Activated T-cell treated with anti-CD3 and anti-CD28 coated beads, Interleukin-2, amount 50 U/mL, for 72 hours (primary cell): Measurements from ENCODE around the gene NLRP10. TPM values are rescaled to one million over a fixed set of nuclear protein-coding genes. Genes with fewer than 3 reads are reported as not detected.

Source experiments
- ATAC-seq, 2 donors: fragments of 150-1000 bp; cut with Tn5 transposase; replicated peaks in 1 of 2; 2 replicates each; pipeline ENCODE4 v1.10.0; 2021; ENCODE audit warnings: moderate library complexity in 2 of 2, mild to moderate bottlenecking in 1 of 2
- DNase-seq, 2 donors: peaks; one replicate each; pipeline ENCODE4 v3.0.0; 2021 to 2022; ENCODE audit warnings: mixed read lengths in 1 of 2
- H3K27ac Mint-ChIP-seq: one replicate; pipeline ENCODE4 v1.8.0; 2022; ENCODE audit warnings: mild to moderate bottlenecking, moderate library complexity, mixed read lengths
- H3K27me3 Mint-ChIP-seq: one replicate; pipeline ENCODE4 v1.8.0; 2022; ENCODE audit warnings: low read depth, mixed read lengths
- H3K36me3 Mint-ChIP-seq, 2 donors: one replicate each; pipeline ENCODE4 v1.8.0; 2022; ENCODE audit warnings: mixed read lengths in 2 of 2, mild to moderate bottlenecking in 1 of 2; ENCODE audit not compliant: insufficient read depth in 2 of 2
- H3K4me1 Mint-ChIP-seq: one replicate; pipeline ENCODE4 v1.8.0; 2022; ENCODE audit warnings: low read depth, mixed read lengths
- H3K4me3 Mint-ChIP-seq, 2 donors: one replicate each; pipeline ENCODE4 v1.8.0; 2022; ENCODE audit warnings: mild to moderate bottlenecking in 2 of 2, mixed read lengths in 2 of 2, moderate library complexity in 2 of 2
- H3K9me3 Mint-ChIP-seq, 2 donors: one replicate each; pipeline ENCODE4 v1.8.0; 2022; ENCODE audit warnings: mixed read lengths in 2 of 2
- total RNA-seq, 2 donors: library from RNA; stranded (reverse); gene quantifications; one replicate each; pipeline ENCODE4 v1.2.3, GENCODE V29; 2022

NLRP10 gene
- total RNA-seq, 2 donors from 2014 or later, result not detected

DNA sequence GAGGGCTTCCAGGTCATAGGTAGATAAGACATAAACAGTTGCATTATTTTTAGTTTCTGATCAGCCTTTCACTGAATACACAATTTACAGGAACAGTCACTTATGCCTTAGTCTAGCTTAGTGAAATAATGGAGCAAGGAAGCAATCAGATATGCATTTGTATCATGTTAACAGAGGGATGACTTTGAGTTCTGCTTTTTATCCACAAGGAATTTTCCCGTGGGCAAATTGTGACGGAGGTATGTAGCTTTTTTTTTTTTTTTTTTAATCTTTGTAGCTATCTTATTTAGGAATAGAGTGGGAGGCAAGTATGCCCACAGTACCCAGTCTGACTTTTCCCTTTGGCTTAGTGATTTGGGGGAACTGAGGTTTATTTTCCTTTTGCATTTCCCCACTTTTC is 3.4 kb upstream of the NLRP10 start:
- H3K4me3 Mint-ChIP-seq, result no peak overlapping the region
- no peaks in the 10 kb centered on the region for H3K4me1 Mint-ChIP-seq
- peaks cover 31% of the 10 kb centered on the region for H3K27me3 Mint-ChIP-seq
- ATAC-seq (no peak), DNase-seq (no peak)
- no peaks in the 10 kb centered on the region for H3K36me3 Mint-ChIP-seq
- H3K9me3 Mint-ChIP-seq, result no peaks in the 10 kb centered on the region
- no peak overlapping the region for H3K27ac Mint-ChIP-seq

- Mint-ChIP-seq H3K36me3 (no peaks in the 10 kb centered on the region), H3K27ac (no peak overlapping the region), H3K4me3 (no peak overlapping the region), H3K4me1 (no peaks in the 10 kb centered on the region), H3K9me3 (no peaks in the 10 kb centered on the region), H3K27me3 (peaks cover 31% of the 10 kb centered on the region)
- ATAC-seq, result no peak
- no peak for DNase-seq
These were observed 2.6 kb upstream of the NLRP10 start for GRCh38 chr11:7967826-7968225.

GRCh38 chr11:7967097-7967496 is 1.9 kb upstream of the NLRP10 start:
- Mint-ChIP-seq H3K27ac (no peak overlapping the region), H3K9me3 (no peaks in the 10 kb centered on the region), H3K27me3 (peaks cover 31% of the 10 kb centered on the region), H3K36me3 (no peaks in the 10 kb centered on the region), H3K4me1 (no peaks in the 10 kb centered on the region), H3K4me3 (no peak overlapping the region)
- no peak for DNase-seq
- no peak for ATAC-seq

DNA sequence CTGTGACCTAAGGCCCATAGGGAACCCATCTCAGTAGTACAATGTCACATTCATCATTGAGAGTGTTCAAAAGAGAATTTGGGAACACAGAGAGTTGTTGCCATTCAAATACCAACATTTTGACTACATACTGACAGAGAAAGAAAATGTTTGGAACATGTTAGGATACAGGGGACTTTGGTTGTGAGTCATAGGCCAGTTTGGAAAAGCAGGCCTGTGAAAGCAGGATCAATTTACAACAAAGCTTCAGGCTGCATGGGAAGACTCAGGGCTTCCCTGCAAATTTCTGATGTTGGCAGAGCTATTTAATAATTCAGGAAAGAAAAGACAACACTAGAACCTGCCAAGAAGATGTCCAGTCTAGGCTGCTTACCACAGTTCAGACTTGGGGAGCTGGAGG is 374 bp downstream of the NLRP10 start:
- H3K9me3 Mint-ChIP-seq, result no peaks in the 10 kb centered on the region
- no peaks in the 10 kb centered on the region for H3K36me3 Mint-ChIP-seq
- ATAC-seq, result no peak
- H3K4me3 Mint-ChIP-seq, result no peak overlapping the region
- no peaks in the 10 kb centered on the region for H3K4me1 Mint-ChIP-seq
- H3K27ac Mint-ChIP-seq, result no peak overlapping the region
- no peak for DNase-seq
- peaks cover 39% of the 10 kb centered on the region for H3K27me3 Mint-ChIP-seq

GRCh38 chr11:7964261-7964660 is 986 bp downstream of the NLRP10 start:
- no peak overlapping the region for H3K4me3 Mint-ChIP-seq
- peaks cover 38% of the 10 kb centered on the region for H3K27me3 Mint-ChIP-seq
- no peaks in the 10 kb centered on the region for H3K36me3 Mint-ChIP-seq
- DNase-seq (no peak), ATAC-seq (no peak)
- no peaks in the 10 kb centered on the region for H3K9me3 Mint-ChIP-seq
- no peaks in the 10 kb centered on the region for H3K4me1 Mint-ChIP-seq
- H3K27ac Mint-ChIP-seq, result peak overlapping the region; percentile 63

- no peaks in the 10 kb centered on the region for H3K36me3 Mint-ChIP-seq
These were observed 10.1 kb downstream of the NLRP10 start for GRCh38 chr11:7955191-7955590.

GRCh38 chr11:7949934-7950333 is 15.3 kb downstream of the NLRP10 start:
- H3K36me3 Mint-ChIP-seq, result no peaks in the 10 kb centered on the region
- H3K9me3 Mint-ChIP-seq, result no peaks in the 10 kb centered on the region
- DNase-seq, result no peak
- no peak overlapping the region for H3K4me3 Mint-ChIP-seq
- no peaks in the 10 kb centered on the region for H3K4me1 Mint-ChIP-seq
- no peak for ATAC-seq
- no peak overlapping the region for H3K27ac Mint-ChIP-seq
- H3K27me3 Mint-ChIP-seq, result peaks cover 23% of the 10 kb centered on the region

More at GRCh38 chr11:7955191-7955590, 10.1 kb downstream of the NLRP10 start:
- Mint-ChIP-seq H3K9me3 (no peaks in the 10 kb centered on the region), H3K4me1 (no peaks in the 10 kb centered on the region), H3K27me3 (peaks cover 6% of the 10 kb centered on the region), H3K27ac (no peak overlapping the region), H3K4me3 (no peak overlapping the region)
- no peak for DNase-seq
- ATAC-seq, result no peak

DNA sequence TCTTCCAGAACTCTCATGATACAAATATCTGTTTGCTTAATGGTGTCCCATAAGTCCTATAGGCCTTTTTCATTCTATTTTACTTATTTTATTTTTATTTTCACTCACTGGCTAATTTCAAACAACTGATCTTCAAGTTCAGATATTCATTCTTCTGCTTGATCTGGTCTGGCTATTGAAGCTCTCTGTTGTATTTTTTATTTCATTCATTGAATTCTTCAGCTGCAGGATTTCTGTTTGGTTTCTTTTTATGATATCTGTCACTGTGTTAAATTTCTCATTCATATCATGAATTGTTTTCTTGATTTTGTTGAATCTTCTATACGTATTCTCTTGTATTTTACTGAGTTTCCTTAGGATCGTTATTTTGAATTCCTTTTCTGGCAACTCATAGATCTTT is 21.1 kb downstream of the NLRP10 start:
- H3K27me3 Mint-ChIP-seq, result peaks cover 32% of the 10 kb centered on the region
- no peak overlapping the region for H3K4me3 Mint-ChIP-seq
- H3K4me1 Mint-ChIP-seq, result no peaks in the 10 kb centered on the region
- peaks cover 6 to 15% of the 10 kb centered on the region in 2 donors for H3K9me3 Mint-ChIP-seq
- H3K27ac Mint-ChIP-seq, result no peak overlapping the region
- H3K36me3 Mint-ChIP-seq, result peaks cover 2 to 3% of the 10 kb centered on the region in 2 donors
- DNase-seq (no peak), ATAC-seq (no peak)

DNA sequence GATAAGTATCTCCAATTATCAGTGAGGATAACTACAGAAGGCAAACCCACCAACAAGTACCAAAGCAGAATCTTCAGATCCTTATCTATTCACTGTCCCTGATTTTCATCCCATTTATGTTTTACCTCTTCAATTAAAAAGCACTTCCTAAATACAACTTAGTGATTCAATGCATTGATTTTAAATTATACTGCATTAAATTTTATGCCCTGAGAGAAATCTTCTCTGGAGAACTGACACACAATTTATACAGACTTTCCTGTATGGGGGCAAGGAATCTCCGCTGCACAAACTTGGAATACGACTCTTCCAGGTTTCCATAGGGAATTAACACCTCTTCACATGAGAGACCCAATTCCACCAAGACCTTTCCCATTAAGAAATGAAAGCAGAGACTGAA is 23.6 kb downstream of the NLRP10 start, which contains the start of gene OR10A3:
Gene OR10A3 (minus strand): TSS at position 101 of the 400 bp plus-strand sequence. CDS start 2,188 bp downstream, outside the sequence.
- H3K27ac Mint-ChIP-seq, result no peak within 1 kb of the TSS
- peaks cover 6 to 15% of the 10 kb centered on the region in 2 donors for H3K9me3 Mint-ChIP-seq
- DNase-seq (no peak), ATAC-seq (no peak)
- H3K27me3 Mint-ChIP-seq, result peaks cover 15% of the 10 kb centered on the region
- no peaks in the 10 kb centered on the region for H3K4me1 Mint-ChIP-seq
- peaks cover 2 to 3% of the 10 kb centered on the region in 2 donors for H3K36me3 Mint-ChIP-seq
- H3K4me3 Mint-ChIP-seq, result no peak within 1 kb of the TSS

GRCh38 chr11:7941146-7941545 is 24.1 kb downstream of the NLRP10 start:
- Mint-ChIP-seq H3K27ac (no peak overlapping the region), H3K4me1 (no peaks in the 10 kb centered on the region), H3K9me3 (peaks cover 6 to 15% of the 10 kb centered on the region in 2 donors), H3K4me3 (no peak overlapping the region), H3K36me3 (peaks cover 2 to 3% of the 10 kb centered on the region in 2 donors), H3K27me3 (peaks cover 15% of the 10 kb centered on the region)
- DNase-seq (no peak), ATAC-seq (no peak)

GRCh38 chr11:7936615-7937014 is 28.6 kb downstream of the NLRP10 start:
- no peaks in the 10 kb centered on the region for H3K9me3 Mint-ChIP-seq
- no peaks in the 10 kb centered on the region for H3K36me3 Mint-ChIP-seq

DNA sequence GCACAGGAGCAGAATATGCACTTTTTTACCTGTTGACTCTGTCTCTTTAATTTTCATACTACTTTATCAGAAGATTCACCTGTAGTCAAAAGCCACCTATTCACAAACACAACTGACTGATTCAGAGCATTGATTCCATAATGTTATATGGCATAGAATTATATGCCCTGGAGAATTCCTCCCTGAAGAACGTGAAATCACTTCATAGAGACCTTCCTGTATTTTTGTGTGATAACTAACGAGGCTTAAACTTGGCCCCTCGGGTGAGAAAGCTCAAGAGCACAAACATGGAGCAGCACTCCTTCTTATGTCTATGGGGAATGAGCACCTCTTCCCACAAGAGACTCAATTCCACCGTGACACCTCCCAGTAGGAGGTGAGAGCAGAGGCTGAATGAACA is 34.1 kb downstream of the NLRP10 start, which contains the start of gene OR10A6:
Gene OR10A6 (minus strand): TSS at position 101 of the 400 bp plus-strand sequence. CDS start 2,606 bp downstream, outside the sequence.
- DNase-seq (no peak), ATAC-seq (no peak)
- no peaks in the 10 kb centered on the region for H3K9me3 Mint-ChIP-seq
- H3K36me3 Mint-ChIP-seq, result no peaks in the 10 kb centered on the region
- H3K4me3 Mint-ChIP-seq, result no peak within 1 kb of the TSS
- H3K27me3 Mint-ChIP-seq, result peaks cover 28% of the 10 kb centered on the region
- H3K27ac Mint-ChIP-seq, result no peak within 1 kb of the TSS
- no peaks in the 10 kb centered on the region for H3K4me1 Mint-ChIP-seq

More at GRCh38 chr11:7936615-7937014, 28.6 kb downstream of the NLRP10 start:
- DNase-seq, result no peak
- Mint-ChIP-seq H3K4me1 (no peaks in the 10 kb centered on the region), H3K4me3 (no peak overlapping the region), H3K27me3 (peaks cover 22% of the 10 kb centered on the region), H3K27ac (no peak overlapping the region)
- no peak for ATAC-seq

DNA sequence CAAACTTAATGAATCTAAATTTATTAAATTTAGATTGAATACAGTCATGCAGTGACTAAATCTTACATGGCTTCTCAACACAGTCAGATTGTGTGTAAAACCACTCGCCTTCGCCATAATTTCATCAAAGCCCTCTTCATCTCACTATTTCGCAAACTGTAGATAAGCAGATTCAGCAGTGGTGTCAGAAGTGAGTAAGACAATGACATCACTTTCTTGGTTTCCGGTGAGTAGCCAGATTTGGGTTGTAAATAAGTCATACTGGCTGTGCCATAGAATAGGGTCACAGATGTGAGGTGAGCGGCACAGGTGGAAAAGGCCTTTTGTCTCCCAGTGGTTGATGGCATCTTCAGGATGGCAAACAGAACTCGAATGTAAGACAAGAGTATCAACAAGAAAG is 37.6 kb downstream of the NLRP10 start:
- Mint-ChIP-seq H3K4me1 (no peaks in the 10 kb centered on the region), H3K9me3 (no peaks in the 10 kb centered on the region), H3K27ac (no peak overlapping the region), H3K27me3 (peaks cover 28% of the 10 kb centered on the region), H3K36me3 (no peaks in the 10 kb centered on the region), H3K4me3 (no peak overlapping the region)
- DNase-seq (peak; percentile 2 to 12), ATAC-seq (peak; percentile 59 to 85)

GRCh38 chr11:7924536-7924935 is 40.7 kb downstream of the NLRP10 start:
- Mint-ChIP-seq H3K36me3 (no peaks in the 10 kb centered on the region), H3K4me3 (no peak overlapping the region), H3K9me3 (no peaks in the 10 kb centered on the region), H3K27me3 (peaks cover 7% of the 10 kb centered on the region), H3K4me1 (no peaks in the 10 kb centered on the region), H3K27ac (no peak overlapping the region)
- no peak for DNase-seq
- ATAC-seq, result no peak
